SK-N-SH (cell line): Measurements from ENCODE around the gene OR4K15. TPM values are rescaled to one million over a fixed set of nuclear protein-coding genes. Genes with fewer than 3 reads are reported as not detected.

Source experiments
- CTCF ChIA-PET: fragments of 300-600, 350-600 bp; formaldehyde crosslinking; extraction: SDS; loops from one replicate; lab custom pipeline; 2021; lab: Yijun Ruan, JAX
- POLR2A ChIA-PET: fragments of 350-600 bp; sonication (Branson Sonifier 250); formaldehyde crosslinking; extraction: SDS; loops from one replicate; lab custom pipeline; 2020; ENCODE audit warnings: antibody characterized with exemption, inconsistent platforms; lab: Yijun Ruan, JAX
- DNase-seq: peaks from one replicate; pipeline ENCODE4 v3.0.0; 2012
- H2AFZ ChIP-seq: fragments of 200-600 bp; sonication (generic); 2 replicates; pipeline ENCODE4 v1.8.1; 2016; ENCODE audit warnings: antibody characterized with exemption, mild to moderate bottlenecking, low read depth
- H3F3A ChIP-seq: fragments of 200-600 bp; sonication (generic); replicated peaks from 2 replicates; pipeline ENCODE3; 2016; ENCODE audit warnings: antibody characterized with exemption, mild to moderate bottlenecking; ENCODE audit not compliant: insufficient read depth
- H3K27ac ChIP-seq, 2 experiments: fragments of 200-500 bp in 1 of 2; fragments of 200-600 bp in 1 of 2; sonication (Bioruptor generic) in 1 of 2; sonication (generic), shearing (Covaris generic) in 1 of 2; 2 replicates each; pipeline versions ENCODE4 v1.5.1 to v1.6.1; 2014 to 2016; ENCODE audit warnings: low read depth in 2 of 2, inconsistent platforms in 1 of 2, low read length in 1 of 2, mild to moderate bottlenecking in 1 of 2, mixed read lengths in 1 of 2
- H3K27me3 ChIP-seq: fragments of 200-600 bp; sonication (generic), shearing (Covaris generic); 2 replicates; pipeline ENCODE4 v1.6.1; 2016; ENCODE audit warnings: mixed run types; ENCODE audit not compliant: insufficient read depth
- H3K36me3 ChIP-seq, 2 experiments: fragments of 200-500 bp in 1 of 2; fragments of 200-600 bp in 1 of 2; sonication (Bioruptor generic) in 1 of 2; sonication (generic) in 1 of 2; replicated peaks in 1 of 2; 2 replicates each; pipeline versions ENCODE3 to v1.5.1; 2014 to 2016; ENCODE audit warnings: low read length in 1 of 2, mild to moderate bottlenecking in 1 of 2; ENCODE audit not compliant: insufficient read depth in 2 of 2, control insufficient read depth in 1 of 2
- H3K4me1 ChIP-seq, 2 experiments: fragments of 200-500 bp in 1 of 2; fragments of 200-600 bp in 1 of 2; sonication (Bioruptor generic) in 1 of 2; sonication (generic), shearing (Covaris generic) in 1 of 2; 2 replicates each; pipeline versions ENCODE4 v1.5.1 to v1.6.1; 2014 to 2016; ENCODE audit warnings: low read depth in 1 of 2, low read length in 1 of 2, mixed run types in 1 of 2; ENCODE audit not compliant: insufficient read depth in 2 of 2, control insufficient read depth in 1 of 2
- H3K4me2 ChIP-seq: fragments of 200-600 bp; sonication (generic), shearing (Covaris generic); 2 replicates; pipeline ENCODE4 v1.6.1; 2017; ENCODE audit warnings: mixed run types
- H3K4me3 ChIP-seq, 2 experiments: fragments of 200-500 bp in 1 of 2; fragments of 200-600 bp in 1 of 2; sonication (Bioruptor generic) in 1 of 2; sonication (generic), shearing (Covaris generic) in 1 of 2; 2 replicates each; pipeline versions ENCODE4 v1.5.1 to v1.8.1; 2014 to 2016; ENCODE audit warnings: low read depth in 2 of 2, inconsistent platforms in 1 of 2, low read length in 1 of 2, mild to moderate bottlenecking in 1 of 2, mixed read lengths in 1 of 2, moderate library complexity in 1 of 2
- H3K79me2 ChIP-seq: fragments of 200-600 bp; sonication (generic); 2 replicates; pipeline ENCODE4 v1.8.1; 2017; ENCODE audit warnings: mild to moderate bottlenecking; ENCODE audit not compliant: insufficient read depth
- H3K9ac ChIP-seq: fragments of 200-600 bp; sonication (generic); 2 replicates; pipeline ENCODE4 v1.6.1; 2017; ENCODE audit warnings: mixed run types
- H3K9me2 ChIP-seq: fragments of 200-600 bp; sonication (generic); 2 replicates; pipeline ENCODE4 v1.6.1; 2017; ENCODE audit warnings: mixed run types
- H3K9me3 ChIP-seq: fragments of 200-600 bp; sonication (generic); 2 replicates; pipeline ENCODE4 v1.6.1; 2017; ENCODE audit warnings: mixed run types, mild to moderate bottlenecking, moderate library complexity
- H4K20me1 ChIP-seq: fragments of 200-600 bp; sonication (generic); 2 replicates; pipeline ENCODE4 v1.6.1; 2017; ENCODE audit warnings: mild to moderate bottlenecking, mixed run types; ENCODE audit not compliant: insufficient read depth
- FOSL2 ChIP-seq: IDR thresholded peaks from 2 replicates; pipeline ENCODE4 v1.4.0; 2012; ENCODE audit warnings: low read depth, mild to moderate bottlenecking, moderate library complexity, borderline replicate concordance
- GATA2 ChIP-seq: sonication (generic); formaldehyde crosslinking; IDR thresholded peaks from 2 replicates; pipeline ENCODE4 v1.5.0; 2020; ENCODE audit warnings: mild to moderate bottlenecking, missing genetic modification reagents
- SIN3A ChIP-seq: IDR thresholded peaks from 2 replicates; pipeline ENCODE4 v1.6.1; 2012; ENCODE audit warnings: low read depth, mild to moderate bottlenecking, low read length, moderate library complexity, borderline replicate concordance
- TCF12 ChIP-seq: IDR thresholded peaks from 2 replicates; pipeline ENCODE4 v1.4.0; 2012
- WGBS: methylation state at CpG from one replicate; pipeline ENCODE4 v1.1.6; 2017; ENCODE audit warnings: low lambda C conversion rate; 5-methylcytosine and 5-hydroxymethylcytosine counted together
- polyA plus RNA-seq, 3 experiments: library from polyadenylated mRNA; depleted of rRNA; stranded (reverse); fragments of >200 nt; gene quantifications; 2 replicates each; pipeline ENCODE4 v1.2.3, GENCODE V29; 2012
- TF ChIP-seq, protein P1 (sequence below): fragments of 200-600 bp; sonication (generic); IDR thresholded peaks from 2 replicates; pipeline ENCODE4 v1.6.1; 2017; ENCODE audit warnings: antibody characterized with exemption, mild to moderate bottlenecking, moderate library complexity
- TF ChIP-seq, protein P2 (sequence below): IDR thresholded peaks from 2 replicates; pipeline ENCODE4 v1.4.0; 2012; ENCODE audit warnings: low read depth, borderline replicate concordance

Gene OR4K15
- polyA plus RNA-seq, 1 of the 3 experiments (the other 2 are of a cell fraction) = not detected

DNA sequence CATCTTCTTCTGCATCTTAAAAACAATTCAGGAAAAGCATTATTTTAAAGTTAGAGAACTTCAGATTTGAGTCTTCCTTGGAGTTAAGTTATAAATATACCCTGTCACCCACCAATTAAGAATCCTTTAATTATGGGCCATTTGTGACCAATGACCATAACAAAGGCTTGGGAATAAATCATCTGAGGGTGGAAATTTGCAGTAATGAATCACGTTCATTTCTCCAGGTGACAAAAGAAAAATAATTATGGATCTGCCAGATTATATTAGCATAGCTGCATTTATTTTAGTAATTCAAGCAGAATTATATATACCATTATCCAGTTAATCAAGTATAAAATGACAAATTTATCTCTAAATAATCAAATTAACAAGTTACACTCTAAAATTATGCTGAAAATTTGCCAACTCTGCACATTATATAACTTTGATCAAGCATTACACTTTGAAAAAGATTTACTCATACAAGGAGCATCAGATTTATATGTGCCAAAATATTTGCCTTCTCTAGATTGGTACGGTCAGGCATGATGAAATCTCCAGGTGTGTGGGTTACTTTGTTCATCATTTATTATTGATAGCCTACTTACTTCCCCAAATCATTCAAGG is 44.0 kb downstream of the OR4K15 start, which contains the start of gene OR4K14:
Gene OR4K14, minus strand, starts transcription at position 51 of the 609 bp plus-strand sequence. CDS start 4,114 bp downstream, outside the sequence.
- TF ChIP-seq TCF12 (no peak), FOSL2 (no peak), SIN3A (no peak), GATA2 (CRISPR knock-in tag) (no peak)
- TF ChIP-seq, protein P1, sequence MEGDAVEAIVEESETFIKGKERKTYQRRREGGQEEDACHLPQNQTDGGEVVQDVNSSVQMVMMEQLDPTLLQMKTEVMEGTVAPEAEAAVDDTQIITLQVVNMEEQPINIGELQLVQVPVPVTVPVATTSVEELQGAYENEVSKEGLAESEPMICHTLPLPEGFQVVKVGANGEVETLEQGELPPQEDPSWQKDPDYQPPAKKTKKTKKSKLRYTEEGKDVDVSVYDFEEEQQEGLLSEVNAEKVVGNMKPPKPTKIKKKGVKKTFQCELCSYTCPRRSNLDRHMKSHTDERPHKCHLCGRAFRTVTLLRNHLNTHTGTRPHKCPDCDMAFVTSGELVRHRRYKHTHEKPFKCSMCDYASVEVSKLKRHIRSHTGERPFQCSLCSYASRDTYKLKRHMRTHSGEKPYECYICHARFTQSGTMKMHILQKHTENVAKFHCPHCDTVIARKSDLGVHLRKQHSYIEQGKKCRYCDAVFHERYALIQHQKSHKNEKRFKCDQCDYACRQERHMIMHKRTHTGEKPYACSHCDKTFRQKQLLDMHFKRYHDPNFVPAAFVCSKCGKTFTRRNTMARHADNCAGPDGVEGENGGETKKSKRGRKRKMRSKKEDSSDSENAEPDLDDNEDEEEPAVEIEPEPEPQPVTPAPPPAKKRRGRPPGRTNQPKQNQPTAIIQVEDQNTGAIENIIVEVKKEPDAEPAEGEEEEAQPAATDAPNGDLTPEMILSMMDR = no peak
- TF ChIP-seq, protein P2, sequence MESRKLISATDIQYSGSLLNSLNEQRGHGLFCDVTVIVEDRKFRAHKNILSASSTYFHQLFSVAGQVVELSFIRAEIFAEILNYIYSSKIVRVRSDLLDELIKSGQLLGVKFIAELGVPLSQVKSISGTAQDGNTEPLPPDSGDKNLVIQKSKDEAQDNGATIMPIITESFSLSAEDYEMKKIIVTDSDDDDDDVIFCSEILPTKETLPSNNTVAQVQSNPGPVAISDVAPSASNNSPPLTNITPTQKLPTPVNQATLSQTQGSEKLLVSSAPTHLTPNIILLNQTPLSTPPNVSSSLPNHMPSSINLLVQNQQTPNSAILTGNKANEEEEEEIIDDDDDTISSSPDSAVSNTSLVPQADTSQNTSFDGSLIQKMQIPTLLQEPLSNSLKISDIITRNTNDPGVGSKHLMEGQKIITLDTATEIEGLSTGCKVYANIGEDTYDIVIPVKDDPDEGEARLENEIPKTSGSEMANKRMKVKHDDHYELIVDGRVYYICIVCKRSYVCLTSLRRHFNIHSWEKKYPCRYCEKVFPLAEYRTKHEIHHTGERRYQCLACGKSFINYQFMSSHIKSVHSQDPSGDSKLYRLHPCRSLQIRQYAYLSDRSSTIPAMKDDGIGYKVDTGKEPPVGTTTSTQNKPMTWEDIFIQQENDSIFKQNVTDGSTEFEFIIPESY = no peak
- WGBS = 0% methylated on average over 2 of the region's 2 CpGs
- H3K27me3 ChIP-seq = no peaks in the 10 kb centered on the region

More for the DNA sequence above, 44.0 kb downstream of the OR4K15 start, which contains the start of gene OR4K14:
- Histone ChIP-seq H3K27ac (no peak within 1 kb of the TSS), H3K9me2 (no peaks in the 10 kb centered on the region), H3F3A (no peaks in the 10 kb centered on the region), H4K20me1 (no peaks in the 10 kb centered on the region), H3K9me3 (no peaks in the 10 kb centered on the region), H3K4me1 (no peaks in the 10 kb centered on the region), H2AFZ (no peak within 1 kb of the TSS), H3K4me3 (no peak within 1 kb of the TSS), H3K79me2 (no peaks in the 10 kb centered on the region), H3K4me2 (no peak within 1 kb of the TSS), H3K9ac (no peak within 1 kb of the TSS), H3K36me3 (no peaks in the 10 kb centered on the region)
- DNase-seq = no peak
- CTCF ChIA-PET = no interaction called here
- POLR2A ChIA-PET = no interaction called here

Other genes with a start within 250 kb of the OR4K15 start
- not detected in 2 replicates for gene OR4Q3, start 232.0 kb upstream of the OR4K15 start, polyA plus RNA-seq (2012; rRNA removed)
- gene OR4M1, start 202.1 kb upstream of the OR4K15 start, polyA plus RNA-seq (2012; rRNA removed) = not detected in 2 replicates
- gene OR4N2, start 171.8 kb upstream of the OR4K15 start, polyA plus RNA-seq (2012; rRNA removed) = not detected in 2 replicates
- not detected in 2 replicates for gene OR4K2, start 100.4 kb upstream of the OR4K15 start, polyA plus RNA-seq (2012; rRNA removed)
- not detected in 2 replicates for gene OR4K5, start 55.0 kb upstream of the OR4K15 start, polyA plus RNA-seq (2012; rRNA removed)
- not detected in 2 replicates for gene OR4K1, start 44.7 kb upstream of the OR4K15 start, polyA plus RNA-seq (2012; rRNA removed)
- not detected in 2 replicates for gene OR4Q2, start 26.6 kb downstream of the OR4K15 start, polyA plus RNA-seq (2012; rRNA removed)
- gene OR4K14, start 43.7 kb downstream of the OR4K15 start, polyA plus RNA-seq (2012; rRNA removed) = not detected in 2 replicates
- gene OR4K13, start 60.4 kb downstream of the OR4K15 start, polyA plus RNA-seq (2012; rRNA removed) = not detected in 2 replicates
- not detected in 2 replicates for gene OR4L1, start 84.5 kb downstream of the OR4K15 start, polyA plus RNA-seq (2012; rRNA removed)
- not detected in 2 replicates for gene OR4K17, start 135.1 kb downstream of the OR4K15 start, polyA plus RNA-seq (2012; rRNA removed)
- gene OR4N5, start 163.2 kb downstream of the OR4K15 start, polyA plus RNA-seq (2012; rRNA removed) = not detected in 2 replicates
- gene OR11G2, start 215.3 kb downstream of the OR4K15 start, polyA plus RNA-seq (2012; rRNA removed) = not detected in 2 replicates
- not detected in 2 replicates for gene OR11H6, start 248.1 kb downstream of the OR4K15 start, polyA plus RNA-seq (2012; rRNA removed)